Epithelial cell of proximal tubule (primary cell): ENCODE measurements around the gene NKAPD1. TPM values are rescaled to one million over a fixed set of nuclear protein-coding genes. Genes with fewer than 3 reads are reported as not detected.
"Not testable (repeated sequence)": the region's sequence is repeated elsewhere in the genome, so short reads cannot be mapped to it uniquely, and the experiment has no call there.

Experiments used
- DNase-seq: peaks from one replicate; pipeline ENCODE4 v3.0.0-alpha.2; 2011; ENCODE audit warnings: low read depth
- H3K4me3 ChIP-seq: 2 replicates; pipeline ENCODE4 v1.5.1; 2011; ENCODE audit warnings: low read depth, mild to moderate bottlenecking, low read length
- total RNA-seq: library from RNA; depleted of rRNA; stranded (reverse); fragments of >200 nt; gene quantifications from 2 replicates; pipeline ENCODE4 v1.2.3, GENCODE V29; 2015
- TF ChIP-seq, protein P1 (sequence below): conservative IDR thresholded peaks from 2 replicates; pipeline ENCODE4 v1.5.1; 2012; ENCODE audit warnings: low read depth, mild to moderate bottlenecking, low read length

NKAPD1 gene
- total RNA-seq, 1 donor from 2014 or later = 11.9 TPM

GRCh38 chr11:112086422-112087191, 12.5 kb downstream of the NKAPD1 start, which contains the start of the genes SDHD and TIMM8B:
Gene SDHD (plus strand): TSS chr11:112086873. CDS start chr11:112086908, 35 bp downstream.
Gene TIMM8B (minus strand): TSS chr11:112086756. CDS start chr11:112086723, 33 bp downstream.
- TF ChIP-seq, protein P1, sequence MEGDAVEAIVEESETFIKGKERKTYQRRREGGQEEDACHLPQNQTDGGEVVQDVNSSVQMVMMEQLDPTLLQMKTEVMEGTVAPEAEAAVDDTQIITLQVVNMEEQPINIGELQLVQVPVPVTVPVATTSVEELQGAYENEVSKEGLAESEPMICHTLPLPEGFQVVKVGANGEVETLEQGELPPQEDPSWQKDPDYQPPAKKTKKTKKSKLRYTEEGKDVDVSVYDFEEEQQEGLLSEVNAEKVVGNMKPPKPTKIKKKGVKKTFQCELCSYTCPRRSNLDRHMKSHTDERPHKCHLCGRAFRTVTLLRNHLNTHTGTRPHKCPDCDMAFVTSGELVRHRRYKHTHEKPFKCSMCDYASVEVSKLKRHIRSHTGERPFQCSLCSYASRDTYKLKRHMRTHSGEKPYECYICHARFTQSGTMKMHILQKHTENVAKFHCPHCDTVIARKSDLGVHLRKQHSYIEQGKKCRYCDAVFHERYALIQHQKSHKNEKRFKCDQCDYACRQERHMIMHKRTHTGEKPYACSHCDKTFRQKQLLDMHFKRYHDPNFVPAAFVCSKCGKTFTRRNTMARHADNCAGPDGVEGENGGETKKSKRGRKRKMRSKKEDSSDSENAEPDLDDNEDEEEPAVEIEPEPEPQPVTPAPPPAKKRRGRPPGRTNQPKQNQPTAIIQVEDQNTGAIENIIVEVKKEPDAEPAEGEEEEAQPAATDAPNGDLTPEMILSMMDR = peak; percentile 31
- peak within 1 kb of the TSS; percentile 83 for H3K4me3 ChIP-seq
- peak; percentile 78 for DNase-seq

- no peak for DNase-seq
Observed at GRCh38 chr11:112087212-112087611, 13.1 kb downstream of the NKAPD1 start.

DNA sequence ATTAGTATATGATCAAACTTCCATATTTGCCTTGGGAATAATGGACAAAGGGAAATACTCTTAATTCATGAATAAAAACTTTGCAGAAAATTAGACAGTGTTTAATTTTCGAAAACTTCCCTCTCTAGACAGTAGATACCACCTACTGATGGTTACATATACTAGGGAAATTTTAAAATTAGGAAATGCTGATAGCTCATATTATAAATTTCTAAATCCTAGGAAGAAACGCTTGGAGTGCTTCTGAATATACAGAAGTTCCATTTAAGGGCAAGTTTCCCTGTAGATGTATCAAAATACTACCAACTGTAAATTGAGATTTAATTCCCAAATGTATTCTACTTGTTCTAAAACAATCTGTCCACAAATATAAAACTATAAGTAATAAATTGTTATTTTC, 21.2 kb downstream of the NKAPD1 start:
- not testable (repeated sequence) for H3K4me3 ChIP-seq, DNase-seq

More at GRCh38 chr11:112087212-112087611, 13.1 kb downstream of the NKAPD1 start:
- peak overlapping the region; percentile 83 for H3K4me3 ChIP-seq
- TF ChIP-seq, protein P1 = no peak

- no peak overlapping the region for H3K4me3 ChIP-seq
- TF ChIP-seq, protein P1 = no peak
- no peak for DNase-seq
Observed at GRCh38 chr11:112096194-112096593, 22.1 kb downstream of the NKAPD1 start.

DNA sequence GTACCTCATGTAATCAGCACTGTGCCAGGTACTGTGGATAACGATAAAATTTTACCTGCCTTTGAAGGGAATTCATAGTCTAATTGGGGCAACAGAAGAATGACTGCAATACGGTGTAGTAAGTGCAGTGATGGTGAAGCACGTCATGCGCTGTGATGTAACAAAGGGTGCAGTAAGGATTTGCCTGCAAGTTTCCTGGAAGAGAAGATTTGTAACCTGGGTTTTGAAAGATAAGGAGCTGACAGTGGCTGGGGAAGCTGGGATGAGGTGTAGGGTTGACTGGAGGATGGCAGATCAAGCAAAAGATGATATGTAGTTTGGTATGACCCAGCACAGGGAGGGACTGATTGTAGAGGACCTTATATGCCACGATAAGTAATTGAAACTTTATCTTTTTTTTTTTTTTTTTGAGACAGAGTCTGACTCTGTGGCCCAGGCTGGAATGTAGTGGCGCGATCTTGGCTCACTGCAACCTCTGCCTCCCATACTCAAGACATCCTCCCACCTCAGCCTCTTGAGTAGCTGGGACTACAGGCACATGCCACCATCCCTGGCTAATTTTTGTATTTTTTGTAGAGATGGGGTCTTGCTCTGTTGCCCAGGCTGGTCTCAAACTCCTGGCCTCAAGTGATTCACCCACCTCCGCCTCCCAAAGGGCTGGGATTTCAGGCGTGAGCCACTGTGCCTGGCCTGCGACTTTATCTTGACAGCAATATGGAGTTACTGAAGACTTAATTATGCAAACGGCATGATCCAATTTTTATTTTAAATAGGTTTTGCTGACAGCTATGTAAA, 23.8 kb downstream of the NKAPD1 start:
- TF ChIP-seq, protein P1 = no peak
- no peak for DNase-seq
- no peak overlapping the region for H3K4me3 ChIP-seq

DNA sequence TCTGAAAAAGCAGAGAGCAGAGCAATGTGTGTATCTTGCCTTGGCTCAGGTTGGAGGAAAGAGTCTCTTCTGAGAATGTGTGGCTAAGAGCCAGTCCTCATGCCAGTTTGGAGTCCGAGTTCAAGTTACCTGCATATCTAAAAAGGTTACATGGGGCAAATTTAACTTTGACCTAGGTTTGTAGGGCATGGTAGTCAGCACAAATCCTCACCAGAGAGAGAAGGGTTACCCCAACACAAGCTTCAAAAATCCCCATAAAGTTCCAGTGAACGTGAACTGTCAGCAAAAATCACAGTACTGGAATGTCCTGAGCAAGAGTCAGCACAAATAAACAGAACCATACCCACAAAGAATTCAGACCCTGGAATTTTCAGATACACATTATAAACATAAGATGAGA, 26.4 kb downstream of the NKAPD1 start:
- no peak for DNase-seq
- TF ChIP-seq, protein P1 = no peak
- no peak overlapping the region for H3K4me3 ChIP-seq

DNA sequence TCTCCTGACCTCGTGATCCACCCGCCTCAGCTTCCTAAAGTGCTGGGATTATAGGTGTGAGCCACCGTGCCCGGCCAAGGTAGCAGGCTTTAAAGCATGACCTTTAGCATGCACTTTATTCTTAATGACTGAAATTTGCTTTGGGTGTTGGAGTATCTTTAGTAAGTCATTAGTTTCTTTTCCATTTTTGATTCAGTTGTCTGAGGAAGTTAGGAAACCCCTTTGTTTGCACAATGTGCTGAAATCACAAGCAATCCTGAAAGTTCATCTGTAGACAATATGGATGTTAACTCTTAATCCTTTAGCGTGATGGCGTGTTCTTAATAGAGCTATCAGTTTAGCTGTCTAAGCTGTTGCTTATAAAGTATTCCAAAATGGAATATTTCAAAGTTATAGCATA, 29.3 kb downstream of the NKAPD1 start:
- no peak overlapping the region for H3K4me3 ChIP-seq
- DNase-seq = no peak
- TF ChIP-seq, protein P1 = no peak
